SJSA1 (cell line): Measurements from ENCODE around the gene MSI2. TPM values are rescaled to one million over a fixed set of nuclear protein-coding genes. Genes with fewer than 3 reads are reported as not detected.

Experiments used
- DNase-seq, 2 experiments: peaks; one replicate each; pipeline ENCODE4 v3.0.0-alpha.2; 2015 to 2020; ENCODE audit warnings: low spot score in 2 of 2, low read depth in 1 of 2
- H3K27ac ChIP-seq: fragments of 250-450 bp; sonication (Bioruptor Pico); 2 replicates; pipeline ENCODE4 v1.5.1; 2020; ENCODE audit warnings: mild to moderate bottlenecking, moderate library complexity
- H3K27me3 ChIP-seq: fragments of 250-450 bp; sonication (Bioruptor Pico); replicated peaks from 2 replicates; pipeline ENCODE4 v1.5.1; 2020; ENCODE audit warnings: mild to moderate bottlenecking, moderate library complexity
- H3K36me3 ChIP-seq: fragments of 250-450 bp; sonication (Bioruptor Pico); 2 replicates; pipeline ENCODE4 v1.5.1; 2020; ENCODE audit warnings: mild to moderate bottlenecking
- H3K4me1 ChIP-seq: fragments of 250-450 bp; sonication (Bioruptor Pico); replicated peaks from 2 replicates; pipeline ENCODE4 v1.6.1; 2021; ENCODE audit warnings: mild to moderate bottlenecking
- H3K4me3 ChIP-seq: fragments of 250-450 bp; sonication (Bioruptor Pico); 2 replicates; pipeline ENCODE4 v1.5.1; 2020; ENCODE audit warnings: mild to moderate bottlenecking
- H3K9me3 ChIP-seq: fragments of 250-450 bp; sonication (Bioruptor Pico); replicated peaks from 2 replicates; pipeline ENCODE4 v1.5.1; 2020; ENCODE audit warnings: mild to moderate bottlenecking
- total RNA-seq: library from RNA; depleted of rRNA; stranded (reverse); fragments of >200 nt; shearing (Covaris generic); gene quantifications from 2 replicates; pipeline ENCODE4 v1.2.3, GENCODE V29; 2014

The MSI2 gene
- total RNA-seq, 1 experiment from 2014 or later = 39.8 TPM

DNA sequence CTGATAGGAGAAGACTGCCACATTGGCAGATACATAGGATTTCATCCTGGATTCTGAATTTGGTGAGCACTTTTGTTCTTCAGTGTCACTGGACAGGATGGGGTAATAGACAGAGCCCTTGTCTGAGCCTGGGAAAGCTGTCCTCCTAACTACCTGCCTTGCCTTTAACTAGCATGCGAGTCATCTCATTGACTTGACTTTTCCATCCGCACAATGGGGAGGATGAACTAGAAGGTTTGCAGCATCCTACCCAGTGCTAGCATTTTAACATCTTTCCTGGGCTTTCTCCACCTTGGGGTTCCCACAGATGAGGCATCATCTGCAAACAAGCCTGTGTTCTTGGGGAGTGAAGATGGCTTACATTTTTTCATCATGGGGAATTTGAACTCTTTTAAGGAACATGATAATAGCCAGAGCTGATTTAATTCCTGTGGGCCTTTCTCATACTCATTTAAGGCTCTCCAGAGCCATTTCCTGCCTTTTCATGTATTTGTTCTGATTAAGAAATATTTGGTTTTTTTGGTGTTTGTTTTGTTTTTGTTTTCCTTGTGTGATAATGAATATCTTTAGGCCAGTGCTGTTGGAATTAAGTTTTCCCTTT lies 139.5 kb downstream of the MSI2 start:
- DNase-seq = no peak

GRCh38 chr17:57396511-57396921 lies 140.2 kb downstream of the MSI2 start:
- no peak overlapping the region for H3K27ac ChIP-seq
- H3K27me3 ChIP-seq = no peaks in the 10 kb centered on the region
- peaks cover 37% of the 10 kb centered on the region for H3K4me1 ChIP-seq
- no peak for DNase-seq
- H3K9me3 ChIP-seq = no peaks in the 10 kb centered on the region
- no peak overlapping the region for H3K4me3 ChIP-seq
- peaks cover 1% of the 10 kb centered on the region; the same call in 1 of the 2 replicates for H3K36me3 ChIP-seq

More for the DNA sequence above, 139.5 kb downstream of the MSI2 start:
- Histone ChIP-seq H3K27me3 (no peaks in the 10 kb centered on the region), H3K36me3 (no peaks in the 10 kb centered on the region; the same call in 1 of the 2 replicates), H3K9me3 (no peaks in the 10 kb centered on the region), H3K27ac (no peak overlapping the region), H3K4me1 (peaks cover 37% of the 10 kb centered on the region), H3K4me3 (no peak overlapping the region)

DNA sequence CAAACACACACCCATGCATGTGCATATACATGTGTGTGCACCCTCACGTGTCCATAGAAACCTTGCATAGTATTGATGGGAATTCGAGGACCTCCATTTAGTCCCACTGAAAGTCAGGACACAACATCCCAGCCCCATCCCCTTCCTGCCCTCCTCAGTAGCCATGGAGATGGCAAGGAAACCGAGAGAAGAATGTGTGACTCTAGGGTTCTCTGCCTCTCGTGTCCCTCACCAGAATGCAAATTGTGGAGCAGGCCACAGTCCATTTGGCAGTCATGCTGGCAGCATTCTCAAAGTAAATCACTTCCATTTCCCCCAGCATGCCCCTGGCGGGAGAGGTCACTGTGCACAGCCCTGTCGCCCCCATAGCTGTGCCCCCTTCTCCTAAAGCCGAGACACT lies 141.1 kb downstream of the MSI2 start:
- H3K4me3 ChIP-seq = no peak overlapping the region
- no peak overlapping the region for H3K27ac ChIP-seq
- H3K4me1 ChIP-seq = peaks cover 38% of the 10 kb centered on the region
- H3K27me3 ChIP-seq = no peaks in the 10 kb centered on the region
- peaks cover 7% of the 10 kb centered on the region; the same call in 1 of the 2 replicates for H3K36me3 ChIP-seq
- no peaks in the 10 kb centered on the region for H3K9me3 ChIP-seq
- no peak for DNase-seq

GRCh38 chr17:57399690-57400089 lies 143.4 kb downstream of the MSI2 start:
- H3K9me3 ChIP-seq = no peaks in the 10 kb centered on the region
- H3K27me3 ChIP-seq = no peaks in the 10 kb centered on the region
- peaks cover 38% of the 10 kb centered on the region for H3K4me1 ChIP-seq
- no peak overlapping the region for H3K27ac ChIP-seq
- no peak overlapping the region for H3K4me3 ChIP-seq
- DNase-seq = no peak
- peaks cover 7% of the 10 kb centered on the region; the same call in 1 of the 2 replicates for H3K36me3 ChIP-seq

DNA sequence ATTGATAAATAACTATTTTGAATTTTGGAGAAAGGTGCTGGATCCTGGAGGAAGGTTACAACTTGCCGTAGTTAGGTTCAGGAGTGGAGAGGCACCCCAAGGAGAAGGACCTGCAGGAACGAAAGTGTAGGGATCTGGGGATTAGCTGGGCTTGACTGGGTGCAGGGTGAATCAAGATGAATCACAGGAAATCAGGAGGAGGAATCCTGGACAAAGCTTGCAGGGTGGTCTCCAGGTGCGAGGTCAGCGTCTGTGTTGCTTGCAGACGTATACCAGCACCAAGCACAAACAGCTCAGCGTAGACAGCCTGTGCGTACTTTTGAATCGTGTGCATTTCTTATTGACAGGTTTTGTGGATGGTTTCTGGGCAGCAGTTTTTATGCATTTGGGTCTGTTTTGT lies 144.3 kb downstream of the MSI2 start:
- no peaks in the 10 kb centered on the region for H3K9me3 ChIP-seq
- H3K27me3 ChIP-seq = no peaks in the 10 kb centered on the region
- peak overlapping the region; percentile 7; the same call in 1 of the 2 replicates for H3K27ac ChIP-seq
- peaks cover 46% of the 10 kb centered on the region for H3K4me1 ChIP-seq
- peaks cover 7% of the 10 kb centered on the region; the same call in 1 of the 2 replicates for H3K36me3 ChIP-seq
- no peak overlapping the region for H3K4me3 ChIP-seq
- DNase-seq = peak; percentile 62 to 80

GRCh38 chr17:57401556-57402488 lies 145.5 kb downstream of the MSI2 start:
- Histone ChIP-seq H3K9me3 (no peaks in the 10 kb centered on the region), H3K27me3 (no peaks in the 10 kb centered on the region), H3K4me1 (peaks cover 47% of the 10 kb centered on the region), H3K36me3 (0 out of 2 replicates have a peak, but pooled peaks cover 7% of the 10 kb centered on the region), H3K4me3 (no peak overlapping the region), H3K27ac (no peak overlapping the region)
- DNase-seq = no peak

- Histone ChIP-seq H3K9me3 (no peaks in the 10 kb centered on the region), H3K4me3 (no peak overlapping the region), H3K4me1 (peaks cover 56% of the 10 kb centered on the region), H3K27ac (no peak overlapping the region), H3K36me3 (0 out of 2 replicates have a peak, but pooled peaks cover 7% of the 10 kb centered on the region), H3K27me3 (no peaks in the 10 kb centered on the region)
- DNase-seq = no peak
Measured at GRCh38 chr17:57402681-57403180, 146.4 kb downstream of the MSI2 start.

DNA sequence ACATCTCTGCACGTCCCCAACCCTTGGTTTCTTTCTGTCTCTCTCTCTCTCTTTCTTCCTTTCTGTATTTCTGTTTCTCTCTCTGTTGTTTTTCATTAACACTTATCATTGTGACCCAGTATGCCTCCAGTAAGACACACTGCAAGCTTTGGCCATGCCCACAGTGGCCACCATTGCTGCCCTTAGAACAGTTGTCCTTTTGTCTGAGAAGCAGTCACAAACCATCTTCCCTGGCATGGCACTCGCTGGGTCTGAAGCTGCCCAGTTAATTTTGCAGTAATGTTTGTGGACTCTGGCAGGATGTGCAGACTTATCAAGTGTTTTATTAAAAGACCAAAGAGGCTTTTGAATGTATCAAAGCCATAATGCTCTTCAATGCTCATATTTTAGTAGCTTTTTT lies 146.9 kb downstream of the MSI2 start:
- Histone ChIP-seq H3K4me1 (peaks cover 57% of the 10 kb centered on the region), H3K9me3 (no peaks in the 10 kb centered on the region), H3K4me3 (no peak overlapping the region), H3K36me3 (0 out of 2 replicates have a peak, but pooled peaks cover 7% of the 10 kb centered on the region), H3K27ac (no peak overlapping the region), H3K27me3 (no peaks in the 10 kb centered on the region)
- DNase-seq = no peak

GRCh38 chr17:57404073-57404472 lies 147.8 kb downstream of the MSI2 start:
- no peak for DNase-seq
- Histone ChIP-seq H3K27ac (no peak overlapping the region), H3K9me3 (no peaks in the 10 kb centered on the region), H3K36me3 (0 out of 2 replicates have a peak, but pooled peaks cover 7% of the 10 kb centered on the region), H3K4me1 (peaks cover 57% of the 10 kb centered on the region), H3K4me3 (no peak overlapping the region), H3K27me3 (no peaks in the 10 kb centered on the region)

GRCh38 chr17:57404795-57405490 lies 148.6 kb downstream of the MSI2 start:
- no peaks in the 10 kb centered on the region for H3K27me3 ChIP-seq
- no peak for DNase-seq
- H3K4me3 ChIP-seq = no peak overlapping the region
- peaks cover 54% of the 10 kb centered on the region for H3K4me1 ChIP-seq
- H3K27ac ChIP-seq = no peak overlapping the region
- H3K9me3 ChIP-seq = no peaks in the 10 kb centered on the region
- H3K36me3 ChIP-seq = 0 out of 2 replicates have a peak, but pooled peaks cover 7% of the 10 kb centered on the region

GRCh38 chr17:57405491-57406072 lies 149.3 kb downstream of the MSI2 start:
- peak in 1 of 2 experiments; percentile 44 for DNase-seq
- H3K4me3 ChIP-seq = no peak overlapping the region
- H3K36me3 ChIP-seq = 0 out of 2 replicates have a peak, but pooled peaks cover 7% of the 10 kb centered on the region
- peaks cover 48% of the 10 kb centered on the region for H3K4me1 ChIP-seq
- H3K9me3 ChIP-seq = no peaks in the 10 kb centered on the region
- H3K27ac ChIP-seq = peak overlapping the region; percentile 73
- H3K27me3 ChIP-seq = no peaks in the 10 kb centered on the region

DNA sequence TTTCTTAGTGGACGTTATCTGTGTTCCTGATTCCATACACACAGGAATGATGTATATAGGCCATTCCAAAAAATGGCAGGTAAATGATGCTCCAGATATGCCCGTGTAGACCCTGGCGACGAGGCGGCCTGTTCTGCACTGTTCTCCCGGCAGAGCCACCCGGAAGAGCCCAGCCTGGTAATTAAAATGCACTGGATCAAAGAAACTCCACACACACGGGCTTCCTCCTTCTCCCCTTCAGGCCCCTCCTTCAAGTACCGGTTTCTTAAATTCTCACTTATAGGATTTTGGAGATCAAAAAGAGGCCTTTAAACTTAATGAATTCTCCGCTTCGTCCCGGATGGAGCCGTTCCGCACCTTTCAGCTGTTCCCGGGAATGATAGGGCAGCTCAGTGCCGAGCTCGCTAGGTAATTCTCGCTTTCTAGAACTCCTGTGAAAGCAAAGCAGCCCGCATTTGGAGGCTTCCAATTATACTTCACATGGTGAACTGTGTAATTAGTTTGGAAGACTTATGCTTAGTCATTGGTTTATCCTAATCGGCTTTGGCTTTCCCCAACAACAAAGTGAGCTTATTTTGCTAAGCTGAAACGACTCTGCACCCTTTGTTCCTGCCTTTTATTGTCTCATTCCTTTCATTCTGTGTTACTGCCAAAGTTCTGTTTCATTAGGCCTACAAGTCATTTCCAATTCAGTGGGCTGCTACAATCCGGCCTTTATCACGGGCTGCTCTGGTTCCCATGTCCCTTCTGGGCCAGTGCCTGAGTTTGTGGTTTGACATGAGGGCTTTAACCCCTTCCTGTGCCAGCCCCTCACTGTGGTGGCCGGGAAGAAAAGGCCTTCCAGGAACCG lies 150.0 kb downstream of the MSI2 start:
- peak overlapping the region; percentile 73 for H3K27ac ChIP-seq
- no peak overlapping the region for H3K4me3 ChIP-seq
- peaks cover 40% of the 10 kb centered on the region for H3K4me1 ChIP-seq
- H3K9me3 ChIP-seq = no peaks in the 10 kb centered on the region
- 0 out of 2 replicates have a peak, but pooled peaks cover 7% of the 10 kb centered on the region for H3K36me3 ChIP-seq
- DNase-seq = peak; percentile 81 to 85
- no peaks in the 10 kb centered on the region for H3K27me3 ChIP-seq
